Measurements from ENCODE around the gene NRXN3.

The NRXN3 gene

DNA sequence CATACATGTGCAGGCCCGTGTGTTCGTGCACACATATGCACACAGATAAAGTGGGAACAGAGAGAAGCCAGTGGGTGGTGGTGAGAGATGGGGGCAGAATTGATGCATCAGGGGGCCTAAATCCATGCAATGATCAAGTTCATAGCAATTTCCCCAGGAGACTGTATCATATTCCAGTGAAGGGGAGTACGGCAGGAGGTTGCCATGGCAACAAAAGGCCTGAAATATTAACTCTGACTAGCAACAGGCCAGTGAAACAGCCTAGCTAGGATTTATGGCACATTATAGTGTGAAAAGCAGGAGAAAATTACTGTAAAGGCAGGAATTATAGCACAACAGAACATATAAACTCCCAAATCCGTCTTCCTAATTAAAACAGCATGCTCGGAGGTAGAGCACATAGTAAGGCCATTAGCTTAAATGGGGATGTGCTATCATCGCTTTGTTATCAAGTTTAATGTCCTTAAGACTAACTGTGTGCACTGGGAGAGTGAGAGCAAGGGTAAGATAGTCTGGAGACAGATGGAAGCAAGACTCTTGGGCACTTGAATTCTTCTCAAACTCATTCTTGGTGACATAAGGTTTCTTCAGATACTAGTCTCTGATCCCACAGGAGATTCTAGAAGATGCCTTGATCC is 1234.8 kb downstream of the NRXN3 start:
- TF ChIP-seq CTCF (IDR thresholded peaks at IDR 0.05; ENCODE audit: extremely low read depth, insufficient read depth, missing control alignments), result no peak
- DNase-seq (ENCODE audit: low spot score), result no peak
- in situ Hi-C loops (cut with MboI; ENCODE audit: low pct_unique_long_range_greater_than_20kb, low sequenced_read_pairs, unreplicated experiment), result no loop called here

DNA sequence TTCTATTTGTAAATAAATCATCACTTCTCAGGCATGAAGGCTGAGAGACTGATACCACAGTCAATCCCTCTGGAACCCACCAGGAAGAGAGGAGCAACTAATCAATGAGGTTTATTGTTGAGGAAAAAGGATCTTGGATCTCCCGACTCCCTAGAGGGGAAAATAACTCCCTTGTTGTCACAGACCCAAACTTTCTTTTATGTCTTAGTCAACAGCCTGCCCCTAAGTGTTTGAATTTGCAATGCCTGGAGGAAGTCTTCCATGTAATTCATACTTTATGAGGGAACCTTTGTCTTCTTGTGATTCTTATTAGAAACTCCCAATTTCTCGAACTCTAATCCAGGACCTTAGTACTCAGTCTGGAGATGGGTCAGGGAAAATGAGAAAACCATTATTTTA is 1235.3 kb downstream of the NRXN3 start:
- in situ Hi-C loops (cut with MboI; ENCODE audit: low pct_unique_long_range_greater_than_20kb, low sequenced_read_pairs, unreplicated experiment), result no loop called here
- DNase-seq (ENCODE audit: low spot score), result no peak
- no peak for TF ChIP-seq CTCF (IDR thresholded peaks at IDR 0.05; ENCODE audit: extremely low read depth, insufficient read depth, missing control alignments)

GRCh38 chr14:79407572-79407971 is 1237.4 kb downstream of the NRXN3 start:
- in situ Hi-C loops (cut with MboI; ENCODE audit: low pct_unique_long_range_greater_than_20kb, low sequenced_read_pairs, unreplicated experiment), result no loop called here
- DNase-seq (ENCODE audit: low spot score), result no peak
- TF ChIP-seq CTCF (IDR thresholded peaks at IDR 0.05; ENCODE audit: extremely low read depth, insufficient read depth, missing control alignments), result no peak

DNA sequence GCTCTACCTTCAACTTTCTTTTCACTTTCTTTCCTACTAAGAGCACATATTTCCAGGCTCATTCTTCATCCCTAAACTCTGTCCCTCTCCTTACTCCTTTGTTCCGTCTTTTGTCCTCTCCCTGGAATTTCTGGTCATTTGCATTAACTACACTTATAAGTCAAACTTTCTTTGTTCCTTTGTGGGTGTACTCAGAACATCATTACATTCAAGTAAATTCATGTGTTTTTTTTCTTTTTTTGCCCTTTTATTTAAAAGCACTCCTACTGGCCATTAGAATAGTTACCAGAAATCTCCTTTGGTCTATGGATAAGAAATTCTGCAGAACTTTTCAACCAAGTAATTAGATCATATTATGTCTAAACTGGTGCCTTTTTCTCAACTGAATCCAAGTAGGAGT is 1238.5 kb downstream of the NRXN3 start:
- no peak for DNase-seq (ENCODE audit: low spot score)
- in situ Hi-C loops (cut with MboI; ENCODE audit: low pct_unique_long_range_greater_than_20kb, low sequenced_read_pairs, unreplicated experiment), result no loop called here
- TF ChIP-seq CTCF (IDR thresholded peaks at IDR 0.05; ENCODE audit: extremely low read depth, insufficient read depth, missing control alignments), result no peak

- in situ Hi-C loops (cut with MboI; ENCODE audit: low pct_unique_long_range_greater_than_20kb, low sequenced_read_pairs, unreplicated experiment), result no loop called here
- no peak for DNase-seq (ENCODE audit: low spot score)
- no peak for TF ChIP-seq CTCF (IDR thresholded peaks at IDR 0.05; ENCODE audit: extremely low read depth, insufficient read depth, missing control alignments)
These were observed 1241.4 kb downstream of the NRXN3 start for GRCh38 chr14:79411403-79412174.

- in situ Hi-C loops (cut with MboI; ENCODE audit: low pct_unique_long_range_greater_than_20kb, low sequenced_read_pairs, unreplicated experiment), result no loop called here
- DNase-seq (ENCODE audit: low spot score), result no peak
- no peak for TF ChIP-seq CTCF (IDR thresholded peaks at IDR 0.05; ENCODE audit: extremely low read depth, insufficient read depth, missing control alignments)
These were observed 1242.6 kb downstream of the NRXN3 start for GRCh38 chr14:79412822-79413221.
